ENCODE measurements around the gene SYT17.

SYT17 gene

GRCh38 chr16:19210280-19210924 lies 42.4 kb downstream of the SYT17 start:
- Histone ChIP-seq H3K9me3 (replicated peaks in 1 of 11) (peaks cover 29 to 56% (median 36%) of the 10 kb centered on the region in 11 experiments), H3K9ac (peak overlapping the region; percentile 70 to 87 (median 80)), H3K27ac (peak overlapping the region; percentile 76 to 96 (median 93)), H4K20me1 (no peaks in the 10 kb centered on the region), H3K36me3 (peaks cover 0 to 12% (median 0%) of the 10 kb centered on the region in 11 experiments; a peak in 4 of 22 replicates), H3K4me3 (peak overlapping the region; percentile 6 to 56 (median 41); a peak in 16 of 20 replicates), H3K27me3 (no peaks in the 10 kb centered on the region), H3K4me1 (peaks cover 19 to 78% (median 29%) of the 10 kb centered on the region in 10 experiments), H3K4me2 (peak overlapping the region; percentile 70 to 89 (median 78))
- peak in 2 of 11 experiments; percentile 27 to 31; a peak in 1 of 22 replicates for TF ChIP-seq Cebpa-rat (IDR thresholded peaks at IDR 0.05)

GRCh38 chr16:19210968-19211367 lies 42.9 kb downstream of the SYT17 start:
- Histone ChIP-seq H3K27me3 (no peaks in the 10 kb centered on the region), H3K4me3 (peak overlapping the region; percentile 6 to 56 (median 41); a peak in 18 of 20 replicates), H3K9ac (peak overlapping the region; percentile 70 to 87 (median 80)), H3K36me3 (peaks cover 0 to 16% (median 0%) of the 10 kb centered on the region in 11 experiments; a peak in 4 of 22 replicates), H3K27ac (peak overlapping the region; percentile 76 to 96 (median 93)), H3K9me3 (replicated peaks in 1 of 11) (peaks cover 30 to 62% (median 36%) of the 10 kb centered on the region in 11 experiments), H3K4me2 (peak overlapping the region; percentile 70 to 89 (median 78)), H4K20me1 (no peaks in the 10 kb centered on the region), H3K4me1 (peaks cover 19 to 73% (median 29%) of the 10 kb centered on the region in 10 experiments)
- TF ChIP-seq Cebpa-rat (IDR thresholded peaks at IDR 0.05), result no peak

- peaks cover 0 to 16% (median 0%) of the 10 kb centered on the region in 11 experiments; a peak in 4 of 22 replicates for H3K36me3 ChIP-seq
- peak overlapping the region in 6 of 10 experiments; percentile 8 to 56 (median 40); a peak in 7 of 20 replicates for H3K4me3 ChIP-seq
- H3K27me3 ChIP-seq, result no peaks in the 10 kb centered on the region
- H3K9me3 ChIP-seq (replicated peaks in 1 of 11), result peaks cover 30 to 70% (median 36%) of the 10 kb centered on the region in 11 experiments
- H3K4me2 ChIP-seq, result peak overlapping the region in 8 of 11 experiments; percentile 70 to 89 (median 76); a peak in 17 of 22 replicates
- H3K27ac ChIP-seq, result peak overlapping the region in 10 of 11 experiments; percentile 85 to 96 (median 93); a peak in 19 of 22 replicates
- peaks cover 19 to 62% (median 29%) of the 10 kb centered on the region in 10 experiments for H3K4me1 ChIP-seq
- H4K20me1 ChIP-seq, result no peaks in the 10 kb centered on the region
- H3K9ac ChIP-seq, result peak overlapping the region in 4 of 11 experiments; percentile 80 to 87 (median 85); a peak in 5 of 22 replicates
- no peak for TF ChIP-seq Cebpa-rat (IDR thresholded peaks at IDR 0.05)
Measured at GRCh38 chr16:19212059-19212458, 44.0 kb downstream of the SYT17 start.

- Histone ChIP-seq H3K9ac (no peak overlapping the region), H4K20me1 (no peaks in the 10 kb centered on the region), H3K4me1 (peaks cover 19 to 57% (median 29%) of the 10 kb centered on the region in 10 experiments), H3K36me3 (peaks cover 0 to 16% (median 0%) of the 10 kb centered on the region in 11 experiments; a peak in 4 of 22 replicates), H3K27ac (no peak overlapping the region), H3K9me3 (replicated peaks in 1 of 11) (peaks cover 21 to 52% (median 29%) of the 10 kb centered on the region in 11 experiments), H3K4me2 (peak overlapping the region in 2 of 11 experiments; percentile 3 to 24; a peak in 3 of 22 replicates), H3K4me3 (no peak overlapping the region), H3K27me3 (no peaks in the 10 kb centered on the region)
- no peak for TF ChIP-seq Cebpa-rat (IDR thresholded peaks at IDR 0.05)
Measured at GRCh38 chr16:19213885-19214284, 45.8 kb downstream of the SYT17 start.

GRCh38 chr16:19215705-19216104 lies 47.7 kb downstream of the SYT17 start:
- no peak for TF ChIP-seq Cebpa-rat (IDR thresholded peaks at IDR 0.05)
- Histone ChIP-seq H4K20me1 (no peaks in the 10 kb centered on the region), H3K9me3 (replicated peaks in 1 of 11) (peaks cover 21 to 51% (median 29%) of the 10 kb centered on the region in 11 experiments), H3K4me3 (no peak overlapping the region), H3K9ac (no peak overlapping the region), H3K4me2 (no peak overlapping the region), H3K36me3 (peaks cover 0 to 16% (median 0%) of the 10 kb centered on the region in 11 experiments; a peak in 4 of 22 replicates), H3K27me3 (no peaks in the 10 kb centered on the region), H3K4me1 (peaks cover 11 to 42% (median 16%) of the 10 kb centered on the region in 10 experiments), H3K27ac (no peak overlapping the region)

- Histone ChIP-seq H3K4me2 (peak overlapping the region in 2 of 11 experiments; percentile 20 to 41; a peak in 4 of 22 replicates), H3K27ac (no peak overlapping the region), H3K27me3 (no peaks in the 10 kb centered on the region), H3K9me3 (replicated peaks in 1 of 11) (peaks cover 2 to 44% (median 12%) of the 10 kb centered on the region in 11 experiments; a peak in 19 of 22 replicates), H4K20me1 (no peaks in the 10 kb centered on the region), H3K4me3 (no peak overlapping the region), H3K4me1 (peaks cover 0 to 23% (median 0%) of the 10 kb centered on the region in 10 experiments; a peak in 3 of 20 replicates), H3K36me3 (peaks cover 0 to 21% (median 0%) of the 10 kb centered on the region in 11 experiments; a peak in 5 of 22 replicates), H3K9ac (no peak overlapping the region)
- TF ChIP-seq Cebpa-rat (IDR thresholded peaks at IDR 0.05), result no peak
Measured at GRCh38 chr16:19218581-19218980, 50.5 kb downstream of the SYT17 start.

- peaks cover 0 to 18% (median 0%) of the 10 kb centered on the region in 10 experiments; a peak in 3 of 20 replicates for H3K4me1 ChIP-seq
- H3K4me3 ChIP-seq, result no peak overlapping the region
- peaks cover 0 to 33% (median 0%) of the 10 kb centered on the region in 11 experiments; a peak in 9 of 22 replicates for H3K36me3 ChIP-seq
- peaks cover 0 to 44% (median 9%) of the 10 kb centered on the region in 11 experiments; a peak in 15 of 22 replicates for H3K9me3 ChIP-seq (replicated peaks in 1 of 11)
- no peaks in the 10 kb centered on the region for H3K27me3 ChIP-seq
- no peak overlapping the region for H3K4me2 ChIP-seq
- no peak overlapping the region for H3K27ac ChIP-seq
- no peak for TF ChIP-seq Cebpa-rat (IDR thresholded peaks at IDR 0.05)
- no peak overlapping the region for H3K9ac ChIP-seq
- no peaks in the 10 kb centered on the region for H4K20me1 ChIP-seq
Measured at GRCh38 chr16:19219836-19220235, 51.8 kb downstream of the SYT17 start.

- Histone ChIP-seq H3K4me1 (peaks cover 0 to 30% (median 0%) of the 10 kb centered on the region in 10 experiments; a peak in 4 of 20 replicates), H3K4me3 (no peak overlapping the region), H3K9me3 (replicated peaks in 1 of 11) (peaks cover 6 to 38% (median 13%) of the 10 kb centered on the region in 11 experiments; a peak in 21 of 22 replicates), H3K27ac (no peak overlapping the region), H3K27me3 (no peaks in the 10 kb centered on the region), H3K4me2 (0 out of 22 replicates have a peak overlapping the region, but pooled peaks of 1 of the 11 experiments have one; percentile 3), H3K36me3 (peaks cover 0 to 61% (median 0%) of the 10 kb centered on the region in 11 experiments; a peak in 9 of 22 replicates), H4K20me1 (no peaks in the 10 kb centered on the region), H3K9ac (no peak overlapping the region)
- TF ChIP-seq Cebpa-rat (IDR thresholded peaks at IDR 0.05), result no peak
Measured at GRCh38 chr16:19223235-19224170, 55.5 kb downstream of the SYT17 start.
